GM11168 (cell line): ENCODE results near the gene EIF4EBP3.

ENCODE experiments used
- in situ Hi-C: fragments of 300-500 bp; cut with MboI; formaldehyde crosslinking; loops from one replicate; pipeline ENCODE4 v1.12.0; 2022; ENCODE audit warnings: low sequenced_read_pairs; ENCODE audit not compliant: unreplicated experiment

Gene EIF4EBP3

DNA sequence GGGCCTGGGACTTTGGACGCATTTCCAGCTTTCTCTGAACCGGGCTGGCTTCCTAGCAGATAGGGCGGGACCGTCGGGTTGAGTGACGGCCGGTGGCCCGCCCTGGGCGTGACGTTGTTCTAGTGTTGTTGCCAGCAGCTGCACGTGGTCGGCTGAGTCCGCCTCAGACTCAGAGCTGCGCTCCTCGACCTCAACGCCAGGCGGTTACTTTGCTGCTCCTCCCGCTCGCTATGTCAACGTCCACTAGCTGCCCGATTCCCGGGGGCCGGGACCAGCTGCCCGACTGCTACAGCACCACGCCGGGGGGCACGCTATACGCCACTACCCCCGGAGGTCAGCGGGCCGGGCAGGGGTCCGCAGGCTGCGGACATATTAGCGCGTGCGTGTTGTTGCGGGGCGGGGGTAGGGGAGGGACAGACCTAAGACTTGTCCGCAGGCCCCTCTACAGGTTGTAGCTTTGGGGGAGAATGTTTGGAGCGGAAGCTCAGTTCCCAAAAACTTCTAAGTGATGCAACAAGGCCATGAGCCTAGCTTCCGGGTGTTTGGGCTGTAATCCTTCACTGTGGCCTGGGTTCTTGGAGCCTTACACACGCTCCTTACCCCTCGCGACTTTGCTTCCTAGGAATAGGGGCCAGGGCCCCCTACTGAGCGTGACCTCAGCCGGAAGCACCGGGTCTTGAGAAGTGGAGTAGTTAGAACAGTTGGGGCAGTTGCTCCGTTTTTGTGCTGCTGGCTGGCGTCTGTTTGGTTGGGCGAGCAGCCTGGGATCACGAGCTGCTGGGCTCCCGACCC lies at the start of gene EIF4EBP3:
EIF4EBP3 (plus strand) TSS at position 155 of the 792 bp plus-strand sequence; CDS start at position 231, 76 bp downstream.
- in situ Hi-C loops, result no loop called here

DNA sequence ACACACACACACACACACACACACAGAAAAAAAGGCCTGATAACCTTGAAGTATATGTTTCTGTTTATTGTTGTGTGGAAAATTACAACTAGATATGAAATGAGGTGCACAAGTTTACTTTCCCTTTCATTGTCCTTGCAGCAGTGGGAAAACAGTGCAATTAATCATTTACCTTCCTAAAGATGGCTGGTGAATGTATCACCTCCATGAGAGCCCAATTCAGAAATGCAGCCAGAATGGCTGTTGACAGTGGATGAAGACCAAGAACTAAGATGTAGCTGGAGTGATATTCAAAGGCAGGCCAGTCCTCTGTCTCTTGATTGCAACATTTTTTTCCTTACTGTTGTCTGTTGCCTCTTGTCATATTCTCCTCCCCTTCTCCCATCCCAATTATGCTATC lies 49.6 kb upstream of the EIF4EBP3 start:
- in situ Hi-C loops, result no loop called here

DNA sequence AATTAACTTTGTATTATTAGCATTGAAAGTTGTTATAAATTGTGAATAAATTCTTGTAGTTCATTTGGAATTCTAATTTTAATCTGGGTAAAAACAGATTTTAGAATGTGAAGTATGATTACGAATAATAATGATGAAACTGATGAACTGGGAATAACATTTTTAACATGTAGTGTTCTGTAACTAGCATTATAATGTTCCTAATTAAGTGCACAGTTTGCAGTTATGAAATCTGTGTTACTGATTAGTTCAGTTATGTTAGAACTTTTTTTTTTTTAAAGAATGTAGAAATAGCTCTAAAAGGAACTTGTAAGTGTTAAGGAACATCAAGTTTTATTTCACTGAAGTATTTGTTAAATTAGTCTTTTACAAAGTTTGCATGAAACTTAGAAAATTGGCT lies 48.9 kb upstream of the EIF4EBP3 start:
- in situ Hi-C loops, result no loop called here

DNA sequence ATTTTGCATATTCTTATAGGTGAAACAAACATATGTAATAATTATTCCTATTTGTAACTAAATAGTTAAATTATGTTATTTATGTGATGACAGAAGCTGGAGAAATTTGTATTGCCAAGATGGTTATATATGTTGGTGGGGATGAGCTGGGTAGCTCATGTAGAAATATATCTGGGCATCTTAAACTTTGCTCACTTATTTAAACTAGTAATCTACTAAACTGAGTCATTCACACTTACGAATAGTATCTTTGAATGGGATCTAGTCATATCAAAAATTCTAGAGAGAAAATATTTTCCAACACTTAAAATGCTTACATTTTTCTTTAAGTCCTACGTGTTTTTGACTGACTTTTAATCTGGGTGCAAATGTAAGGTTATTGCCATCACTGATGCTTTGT lies 44.6 kb upstream of the EIF4EBP3 start:
- in situ Hi-C loops, result no loop called here

DNA sequence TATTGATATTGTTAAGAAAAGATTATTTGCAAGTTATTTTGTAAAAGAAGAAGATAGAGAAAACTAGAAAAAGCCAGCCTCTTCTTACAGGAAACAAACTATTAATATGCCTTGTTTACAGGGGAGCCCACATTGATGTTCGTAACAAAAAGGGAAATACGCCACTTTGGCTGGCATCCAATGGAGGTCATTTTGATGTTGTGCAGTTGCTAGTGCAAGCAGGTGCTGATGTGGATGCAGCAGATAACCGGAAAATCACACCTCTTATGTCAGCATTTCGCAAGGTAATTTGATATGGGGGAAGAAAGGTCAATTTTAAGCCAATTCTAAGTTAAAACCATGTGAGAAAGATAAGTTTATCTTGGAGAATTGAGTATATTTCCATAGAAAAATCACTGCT lies 37.6 kb upstream of the EIF4EBP3 start:
- in situ Hi-C loops, result no loop called here

DNA sequence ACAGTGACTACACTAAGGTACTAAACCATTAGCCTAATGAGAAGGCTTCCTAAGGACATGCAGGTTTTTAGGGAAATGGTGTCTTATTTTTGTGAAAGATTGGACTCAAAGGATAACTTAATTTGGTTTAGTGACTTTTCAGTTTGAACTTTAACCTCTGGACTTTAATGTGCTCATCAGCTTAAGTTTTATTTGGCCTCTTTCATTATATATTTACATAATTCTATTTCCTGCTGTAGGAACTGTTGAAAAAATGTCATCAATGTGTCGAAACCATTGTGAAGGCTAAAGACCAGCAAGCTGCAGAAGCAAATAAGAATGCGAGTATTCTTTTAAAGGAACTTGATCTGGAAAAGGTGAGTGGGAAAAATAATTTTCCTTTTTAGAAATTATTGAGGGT lies 34.3 kb upstream of the EIF4EBP3 start:
- in situ Hi-C loops, result no loop called here

DNA sequence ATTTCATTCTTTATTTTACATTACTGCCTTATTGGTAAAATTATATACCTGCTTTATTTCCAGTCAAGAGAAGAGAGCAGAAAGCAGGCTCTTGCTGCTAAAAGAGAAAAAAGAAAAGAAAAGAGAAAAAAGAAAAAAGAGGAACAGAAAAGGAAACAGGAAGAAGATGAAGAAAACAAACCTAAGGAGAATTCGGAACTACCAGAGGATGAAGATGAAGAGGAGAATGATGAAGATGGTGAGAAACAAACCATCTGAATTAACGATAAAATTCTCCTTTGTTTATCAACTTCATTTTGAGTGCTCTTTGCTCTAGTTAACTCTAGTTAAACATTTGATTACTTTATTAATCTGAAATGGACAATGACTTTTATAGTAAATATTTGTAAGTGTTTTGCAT lies 23.5 kb upstream of the EIF4EBP3 start:
- in situ Hi-C loops, result no loop called here

DNA sequence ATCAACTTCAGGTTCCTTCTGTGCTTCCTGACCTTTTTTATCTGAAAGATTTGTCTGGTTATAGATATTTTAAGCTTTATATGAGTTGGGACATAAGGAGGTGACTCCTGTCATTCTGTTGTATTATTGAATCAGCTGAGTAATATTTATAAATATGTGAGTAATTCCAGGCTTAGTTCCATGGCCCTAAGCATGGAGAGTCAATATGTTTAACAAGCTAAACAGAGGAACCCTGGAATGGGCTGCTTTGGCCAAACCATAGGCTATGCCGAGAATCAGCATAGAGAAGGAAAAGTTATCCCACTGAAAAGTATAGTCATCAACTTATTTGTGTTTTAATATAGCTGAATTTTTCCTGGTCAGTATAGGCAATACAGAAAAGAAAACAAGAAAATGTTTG lies 7.2 kb upstream of the EIF4EBP3 start:
- in situ Hi-C loops, result no loop called here

DNA sequence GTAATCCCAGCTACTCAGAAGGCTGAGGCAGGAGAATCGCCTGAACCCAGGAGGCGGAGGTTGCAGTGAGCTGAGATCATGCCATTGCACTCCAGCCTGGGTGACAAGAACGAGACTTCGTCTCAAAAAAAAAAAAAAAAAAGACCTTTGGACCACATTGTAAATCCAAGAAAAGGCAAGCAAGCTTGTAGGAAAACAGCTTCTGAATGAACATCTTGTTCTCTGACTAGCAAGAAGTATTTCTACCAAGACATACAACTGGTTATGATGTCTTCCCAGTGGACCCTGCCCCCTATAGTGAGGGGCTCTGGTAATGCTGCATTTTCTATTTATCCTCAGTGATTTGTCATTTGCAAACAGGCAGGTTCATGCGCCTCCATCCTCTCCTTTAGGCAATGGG lies 4.5 kb upstream of the EIF4EBP3 start:
- in situ Hi-C loops, result no loop called here

DNA sequence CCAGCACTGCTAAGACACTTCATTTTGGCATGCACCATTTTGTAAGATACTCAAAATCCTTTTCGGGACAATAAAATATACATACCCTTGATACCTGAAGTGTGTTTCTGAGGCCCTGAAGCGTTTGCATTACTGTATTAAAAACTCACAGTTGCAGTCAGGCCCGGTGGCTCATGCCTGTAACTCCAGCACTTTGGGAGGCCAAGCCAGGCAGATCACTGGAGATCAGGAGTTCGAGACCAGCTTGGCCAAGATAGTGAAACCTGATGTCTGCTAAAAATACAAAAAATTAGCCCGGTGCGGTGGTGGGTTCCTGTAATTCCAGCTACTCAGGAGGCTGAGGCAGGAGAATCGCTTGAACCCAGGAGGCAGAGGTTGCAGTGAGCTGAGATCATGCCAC lies 2.5 kb upstream of the EIF4EBP3 start:
- in situ Hi-C loops, result no loop called here

DNA sequence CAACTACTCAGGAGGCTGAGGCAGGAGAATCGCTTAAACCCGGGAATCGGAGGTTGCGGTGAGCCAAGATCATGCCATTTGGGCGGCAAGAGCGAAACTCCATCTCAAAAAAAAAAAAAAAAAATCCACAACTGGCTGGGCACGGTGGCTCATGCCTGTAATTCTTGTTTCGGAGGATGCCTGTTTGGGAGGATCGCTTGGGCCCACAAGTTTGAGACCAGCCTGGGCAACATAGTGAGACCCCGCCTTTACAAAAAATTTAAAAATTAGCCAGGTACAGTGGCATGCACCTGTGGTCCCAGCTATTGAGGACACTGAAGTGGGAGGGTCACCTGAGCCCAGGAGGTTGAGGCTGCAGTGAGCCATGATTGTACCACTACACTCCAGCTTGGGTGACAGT lies 1.9 kb upstream of the EIF4EBP3 start:
- in situ Hi-C loops, result no loop called here

DNA sequence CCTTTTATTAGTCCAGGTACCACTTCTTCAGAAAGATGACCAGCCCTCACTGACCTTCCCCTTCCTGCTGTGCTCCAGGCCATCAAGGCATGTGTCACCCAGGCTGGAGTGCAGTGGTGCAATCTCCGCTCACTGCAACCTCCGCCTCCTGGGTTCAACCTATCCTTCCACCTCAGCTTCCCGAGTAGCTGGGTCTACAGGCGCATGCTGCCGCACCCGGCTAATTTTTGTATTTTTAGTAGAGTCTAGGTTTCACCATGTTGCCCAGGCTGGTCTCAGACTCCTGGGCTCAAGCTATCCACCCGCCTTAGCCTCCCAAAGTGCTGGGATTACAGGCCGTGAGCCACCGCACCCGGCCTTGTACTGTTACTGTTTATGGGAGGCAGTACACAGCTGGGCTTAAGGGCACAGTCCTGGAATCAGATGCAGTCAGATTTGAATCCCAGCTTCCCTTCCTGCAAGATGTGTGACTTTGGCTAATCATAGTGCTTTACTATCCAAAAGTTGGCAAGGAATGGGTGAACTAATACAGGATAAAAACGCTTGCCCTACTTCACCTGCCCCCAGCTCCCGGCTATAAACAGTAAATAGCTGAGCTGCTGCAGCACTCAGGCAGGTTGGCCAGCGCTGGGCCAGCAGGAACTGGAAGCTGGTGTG lies 483 bp upstream of the EIF4EBP3 start:
- in situ Hi-C loops, result no loop called here

DNA sequence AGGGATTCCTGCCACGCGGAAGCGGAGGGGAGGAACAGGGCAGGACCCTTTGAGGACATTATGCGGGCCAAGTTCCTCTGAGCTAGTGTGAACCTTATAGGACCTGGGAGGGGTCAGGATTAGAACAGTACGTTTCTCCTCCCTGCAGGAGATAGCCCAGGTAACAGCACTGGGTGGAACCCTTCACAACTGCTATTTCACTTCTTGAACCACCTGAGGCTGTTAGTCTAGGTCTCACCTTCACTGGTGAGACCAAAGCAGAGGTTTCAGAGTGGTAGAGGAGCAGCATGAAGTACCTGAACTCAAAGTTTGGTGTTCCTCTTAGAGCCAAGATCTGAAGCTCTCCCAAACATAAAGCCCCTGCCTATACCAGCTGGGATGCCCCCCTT lies 832 bp downstream of the EIF4EBP3 start:
- in situ Hi-C loops, result no loop called here

DNA sequence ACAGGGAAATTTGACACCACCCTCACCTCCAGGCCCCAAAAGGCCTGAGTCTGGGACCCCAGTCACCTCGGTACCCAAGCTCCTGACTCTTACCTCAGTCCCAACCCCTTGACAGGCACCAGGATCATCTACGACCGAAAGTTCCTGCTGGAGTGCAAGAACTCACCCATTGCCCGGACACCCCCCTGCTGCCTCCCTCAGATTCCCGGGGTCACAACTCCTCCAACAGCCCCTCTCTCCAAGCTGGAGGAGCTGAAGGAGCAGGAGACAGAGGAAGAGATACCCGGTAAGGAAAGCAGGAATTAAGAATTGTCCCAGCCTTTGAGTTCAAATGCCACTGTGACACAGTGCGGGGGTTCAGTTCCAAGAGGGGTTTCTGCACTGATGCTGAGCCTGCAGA lies 1.3 kb downstream of the EIF4EBP3 start:
- in situ Hi-C loops, result no loop called here

DNA sequence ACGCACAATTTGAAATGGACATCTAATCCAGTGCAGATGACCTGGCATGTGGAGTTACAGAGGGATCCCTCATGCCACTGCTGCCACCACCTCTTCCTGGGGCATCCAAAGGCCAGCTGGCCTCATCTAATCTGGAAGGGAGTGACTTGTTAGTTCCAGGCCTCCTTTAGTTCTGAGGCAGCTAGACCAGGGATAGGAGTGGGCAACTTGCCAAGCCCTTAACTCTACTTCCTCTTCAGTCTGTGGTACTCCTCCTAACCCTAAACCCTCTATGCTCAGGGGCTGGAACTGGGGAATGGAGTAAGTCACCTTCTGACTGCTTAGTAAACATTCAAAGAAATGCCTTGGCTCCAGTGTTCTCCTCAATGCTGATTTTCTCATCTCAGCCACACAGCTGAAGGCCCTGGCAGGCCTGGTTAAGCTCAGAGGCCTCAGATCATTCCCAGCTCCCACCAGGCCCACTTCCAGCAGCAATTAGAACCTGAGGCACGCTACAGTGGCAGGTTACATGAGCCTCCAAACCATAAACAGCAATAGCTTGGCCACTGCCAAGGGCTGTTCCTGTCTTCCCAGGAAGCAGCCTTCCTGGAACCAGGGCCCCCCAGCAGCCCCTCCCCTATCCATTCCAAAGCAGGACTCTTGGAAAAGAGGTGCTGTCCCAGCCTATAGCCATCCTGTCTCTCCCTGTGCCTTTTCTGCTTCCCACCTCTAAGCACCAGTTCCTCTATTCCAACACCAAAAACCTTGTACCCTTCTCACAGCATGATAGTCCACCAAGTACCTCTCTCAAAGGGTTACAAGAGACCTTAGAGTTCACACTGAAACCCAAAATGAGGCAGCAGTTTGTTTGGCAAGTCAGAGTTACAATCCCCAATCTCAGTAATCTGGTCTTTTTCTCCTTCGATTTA lies 2.0 kb downstream of the EIF4EBP3 start:
- in situ Hi-C loops, result no loop called here

DNA sequence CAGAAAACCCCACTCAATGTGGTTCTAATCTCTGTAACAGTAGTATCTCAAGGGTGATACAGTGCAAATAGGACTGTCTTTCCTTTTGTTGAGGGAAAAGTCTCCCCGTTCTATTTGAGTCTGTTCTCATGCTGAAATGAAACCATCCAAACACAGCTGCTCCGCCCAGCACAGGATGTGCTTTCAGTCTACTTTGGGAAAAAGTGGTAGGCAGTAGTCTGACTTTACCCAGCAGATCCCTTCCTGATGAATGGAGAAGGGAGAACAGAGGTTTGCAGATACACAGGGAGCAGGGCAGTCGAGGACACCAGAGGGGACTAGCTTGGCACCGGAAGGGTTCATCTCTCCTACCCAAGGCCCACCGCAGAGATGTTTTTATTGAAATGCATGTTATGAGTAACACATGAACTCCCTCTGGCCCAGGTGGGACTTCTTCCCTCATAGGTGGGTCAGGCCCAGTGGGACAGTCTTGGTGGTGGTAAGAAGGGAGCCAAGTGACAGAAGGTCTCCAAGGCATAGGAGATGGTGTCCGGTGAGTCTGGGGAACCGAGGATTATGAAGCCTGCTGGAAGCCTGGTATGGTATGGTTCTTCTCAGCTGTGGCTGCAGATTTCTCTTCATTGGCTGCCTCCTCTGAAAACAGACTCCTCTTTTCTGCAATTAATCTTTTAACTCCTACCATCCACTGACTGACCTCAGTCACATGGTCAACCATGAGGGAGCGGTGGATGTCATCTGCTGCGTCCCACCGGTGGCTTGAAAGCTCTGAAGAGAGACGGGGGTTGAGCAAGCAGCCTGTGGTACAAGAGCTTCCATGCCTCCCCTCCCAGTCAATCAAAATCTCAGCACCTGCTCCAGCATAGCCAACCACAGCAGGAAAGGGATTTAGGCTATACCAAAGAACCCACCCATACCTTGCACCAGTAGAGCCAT lies 3.0 kb downstream of the EIF4EBP3 start:
- in situ Hi-C loops, result no loop called here

DNA sequence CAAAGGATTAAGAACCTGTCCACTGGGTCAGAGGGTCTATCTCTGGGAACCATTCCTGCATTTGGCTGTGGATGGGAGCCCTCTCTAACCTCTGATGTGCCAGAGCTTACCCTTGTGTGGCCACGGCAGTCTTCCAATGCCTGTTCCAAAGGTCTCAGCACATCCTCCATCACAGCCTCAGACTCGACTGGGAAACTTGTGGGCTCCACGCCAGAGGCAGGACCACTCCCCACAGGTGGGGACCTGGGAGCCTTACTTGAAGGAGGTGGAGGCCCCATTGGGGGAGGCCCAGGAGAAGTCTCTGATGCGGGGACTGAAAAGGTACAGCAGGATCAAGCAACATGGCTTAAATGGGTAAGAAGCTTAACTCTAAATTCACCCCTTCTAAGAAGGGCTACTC lies 4.4 kb downstream of the EIF4EBP3 start:
- in situ Hi-C loops, result no loop called here

DNA sequence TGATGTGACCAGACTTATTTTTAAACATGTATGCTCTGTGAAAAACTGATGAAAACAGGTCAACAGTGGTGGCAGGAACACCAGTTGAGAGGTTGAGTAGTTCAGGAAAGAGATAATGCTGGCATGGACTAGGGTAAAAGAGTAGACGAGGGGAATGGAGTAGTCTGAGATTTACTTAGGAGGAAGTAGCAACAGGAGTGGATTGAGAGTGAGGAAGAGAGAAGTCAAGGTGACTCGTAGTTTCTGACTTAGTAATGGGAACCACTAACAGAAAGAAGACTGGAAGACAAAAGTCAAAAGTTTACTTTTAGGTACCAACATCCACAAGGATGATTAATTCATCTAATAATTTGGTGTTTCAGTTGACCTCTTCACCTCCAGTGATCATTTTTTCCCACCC lies 6.2 kb downstream of the EIF4EBP3 start:
- in situ Hi-C loops, result no loop called here

DNA sequence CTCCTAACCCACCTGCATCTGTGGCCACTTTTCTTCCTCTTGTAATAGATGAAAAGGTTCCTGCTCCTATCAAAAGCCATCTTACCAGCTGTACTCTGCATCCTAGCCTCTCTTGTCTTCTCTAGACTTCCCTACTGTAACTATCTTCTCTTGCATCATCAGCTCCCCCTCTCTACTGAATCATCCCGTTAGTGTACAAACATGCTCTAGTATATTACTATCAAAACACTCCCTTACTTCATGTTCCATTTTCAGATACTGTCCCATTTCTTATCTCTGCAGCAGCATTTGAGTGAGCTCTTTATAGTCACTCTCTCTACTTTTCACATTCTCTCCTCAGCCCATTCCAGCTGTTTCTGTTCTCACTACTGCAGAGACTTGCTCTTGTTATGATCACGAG lies 7.0 kb downstream of the EIF4EBP3 start:
- in situ Hi-C loops, result no loop called here

DNA sequence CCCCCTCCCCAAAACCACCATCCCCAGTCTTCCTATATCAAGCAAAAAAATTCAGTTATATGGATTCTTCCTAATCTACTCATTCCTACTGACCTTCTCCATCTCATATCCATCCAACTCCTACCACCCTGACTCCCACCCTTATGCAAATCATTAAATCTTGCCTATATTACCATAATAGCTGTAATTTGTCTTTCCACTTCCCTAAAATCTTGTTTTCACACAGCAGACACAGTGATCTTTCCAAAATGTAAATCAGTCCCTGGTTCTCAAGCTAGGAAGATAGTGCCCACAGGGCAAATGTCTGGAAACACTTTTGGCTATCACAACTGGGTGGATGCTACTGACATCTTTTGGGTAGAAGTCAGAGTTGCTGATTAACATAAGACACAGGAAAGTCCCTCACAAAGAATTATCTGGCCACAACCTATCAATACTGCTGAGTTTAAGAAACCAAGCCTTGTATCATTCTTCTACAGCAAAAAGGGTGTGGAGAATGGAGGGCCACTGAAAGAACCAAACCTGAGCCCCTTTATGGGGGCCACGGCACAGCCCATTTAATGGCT lies 8.4 kb downstream of the EIF4EBP3 start:
- in situ Hi-C loops, result no loop called here
